ENCODE measurements around the gene SCRN3.
"Not testable (repeated sequence)": the region's sequence is repeated elsewhere in the genome, so short reads cannot be mapped to it uniquely, and the experiment has no call there.

Gene SCRN3

GRCh38 chr2:174410039-174410438 lies 14.5 kb downstream of the SCRN3 start:
- DNase-seq = not testable (repeated sequence)

GRCh38 chr2:174412256-174412655 lies 16.7 kb downstream of the SCRN3 start:
- DNase-seq = no peak

GRCh38 chr2:174428214-174428613 lies 32.7 kb downstream of the SCRN3 start:
- DNase-seq = no peak

GRCh38 chr2:174430066-174430465 lies 34.5 kb downstream of the SCRN3 start:
- no peak for DNase-seq

- no peak for DNase-seq
Measured at GRCh38 chr2:174431902-174432301, 36.4 kb downstream of the SCRN3 start.

- DNase-seq = no peak
Measured at GRCh38 chr2:174436351-174436750, 40.8 kb downstream of the SCRN3 start.

GRCh38 chr2:174438146-174438886 lies 42.8 kb downstream of the SCRN3 start:
- DNase-seq = no peak

GRCh38 chr2:174439323-174439722 lies 43.8 kb downstream of the SCRN3 start:
- no peak for DNase-seq

- DNase-seq = no peak
Measured at GRCh38 chr2:174439950-174440349, 44.4 kb downstream of the SCRN3 start.

GRCh38 chr2:174442546-174443510 lies 47.3 kb downstream of the SCRN3 start:
- peak; percentile 73 for DNase-seq

GRCh38 chr2:174444761-174445160 lies 49.2 kb downstream of the SCRN3 start:
- DNase-seq = no peak

- no peak for DNase-seq
Measured at GRCh38 chr2:174445248-174445647, 49.7 kb downstream of the SCRN3 start.

GRCh38 chr2:174446531-174446930 lies 51.0 kb downstream of the SCRN3 start:
- no peak for DNase-seq

GRCh38 chr2:174449033-174449432 lies 53.5 kb downstream of the SCRN3 start:
- no peak for DNase-seq

- no peak for DNase-seq
Measured at GRCh38 chr2:174450021-174450816, 54.7 kb downstream of the SCRN3 start.

GRCh38 chr2:174454566-174454965 lies 59.0 kb downstream of the SCRN3 start:
- no peak for DNase-seq

- no peak for DNase-seq
Measured at GRCh38 chr2:174461221-174461620, 65.7 kb downstream of the SCRN3 start.

GRCh38 chr2:174465327-174465726 lies 69.8 kb downstream of the SCRN3 start:
- DNase-seq = no peak

- no peak for DNase-seq
Measured at GRCh38 chr2:174473796-174474195, 78.3 kb downstream of the SCRN3 start.

- no peak for DNase-seq
Measured at GRCh38 chr2:174477759-174478158, 82.2 kb downstream of the SCRN3 start.
